GM15510 (cell line): ENCODE data around the gene KIF16B.

Experiments
- POLR2A ChIP-seq: IDR thresholded peaks from 3 replicates; pipeline ENCODE4 v1.6.1; 2011; ENCODE audit warnings: borderline replicate concordance; ENCODE audit not compliant: insufficient read length; ENCODE audit errors: extremely low read depth

KIF16B gene

DNA sequence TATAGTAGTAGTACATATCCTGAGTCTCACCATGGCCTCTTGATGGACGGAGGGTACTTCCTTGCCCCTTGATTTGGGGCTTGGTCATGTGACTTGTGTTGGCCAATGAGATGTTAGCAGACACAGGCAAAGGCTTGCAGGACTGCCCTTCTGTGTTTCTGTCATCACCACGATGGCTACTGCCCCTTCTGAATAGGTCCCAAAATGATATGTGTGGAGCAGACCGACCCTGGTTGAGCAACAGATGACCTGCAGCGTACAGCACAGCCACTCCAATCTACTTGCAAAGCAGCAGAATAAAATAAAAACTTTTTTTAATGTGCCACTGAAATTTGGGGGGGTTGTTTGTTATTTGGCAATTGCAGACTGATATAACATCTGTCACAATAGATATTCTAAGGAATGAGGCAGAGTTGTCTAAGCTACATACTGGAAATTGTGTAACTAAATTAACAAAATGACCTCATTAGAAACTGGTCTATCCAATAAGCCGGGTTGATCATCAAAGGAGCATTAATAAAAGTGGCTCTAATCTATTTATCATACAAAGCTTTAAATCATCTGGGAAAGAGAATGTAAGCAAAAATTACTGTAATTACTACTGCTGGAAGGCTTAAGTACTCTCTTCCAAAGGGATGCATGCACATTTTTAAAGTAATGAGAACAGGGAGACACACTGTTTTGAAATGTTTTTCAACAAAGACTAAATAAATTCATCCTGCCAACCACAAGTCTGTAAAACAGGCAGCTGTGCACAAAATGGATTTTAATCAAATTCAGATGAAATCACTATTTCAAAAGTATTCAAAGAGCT lies 209.5 kb downstream of the KIF16B start:
- no peak for TF ChIP-seq POLR2A

DNA sequence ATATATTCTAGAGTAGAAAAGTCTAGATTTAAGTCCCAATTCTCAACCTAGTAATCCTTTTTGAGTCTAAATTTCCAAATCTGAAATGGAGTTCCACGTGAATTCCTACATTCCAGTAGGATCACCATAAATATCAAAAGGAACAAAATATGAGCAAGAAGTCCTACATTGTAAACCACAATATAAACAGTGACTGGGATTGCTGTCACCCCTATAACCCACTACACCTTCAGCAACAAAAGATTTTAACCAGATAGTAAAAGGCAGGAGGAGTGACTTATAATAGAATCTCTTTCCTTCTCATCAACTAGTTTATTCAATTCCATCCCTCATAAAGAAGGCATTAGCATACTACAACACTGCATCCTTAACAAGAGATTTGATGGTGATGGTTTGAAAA lies 210.6 kb downstream of the KIF16B start:
- no peak for TF ChIP-seq POLR2A

DNA sequence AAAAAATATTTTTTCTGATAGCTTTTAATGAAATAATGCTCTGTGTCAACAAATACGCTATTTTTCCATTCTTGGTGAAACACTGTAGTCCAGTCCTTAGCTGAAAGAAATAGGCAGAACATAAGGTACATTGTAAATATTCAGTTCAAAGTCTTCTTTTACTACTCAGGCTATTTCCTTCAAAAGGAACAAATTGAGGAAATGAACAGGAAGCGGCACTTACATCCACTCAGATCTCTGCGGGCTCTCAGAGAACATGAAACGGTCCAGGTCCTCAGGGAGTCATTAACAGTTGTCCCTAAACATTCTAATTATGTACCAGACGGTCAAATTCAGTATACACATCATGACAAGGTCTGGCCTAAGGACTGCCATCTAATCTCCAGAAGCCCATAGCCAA lies 212.6 kb downstream of the KIF16B start:
- no peak for TF ChIP-seq POLR2A

DNA sequence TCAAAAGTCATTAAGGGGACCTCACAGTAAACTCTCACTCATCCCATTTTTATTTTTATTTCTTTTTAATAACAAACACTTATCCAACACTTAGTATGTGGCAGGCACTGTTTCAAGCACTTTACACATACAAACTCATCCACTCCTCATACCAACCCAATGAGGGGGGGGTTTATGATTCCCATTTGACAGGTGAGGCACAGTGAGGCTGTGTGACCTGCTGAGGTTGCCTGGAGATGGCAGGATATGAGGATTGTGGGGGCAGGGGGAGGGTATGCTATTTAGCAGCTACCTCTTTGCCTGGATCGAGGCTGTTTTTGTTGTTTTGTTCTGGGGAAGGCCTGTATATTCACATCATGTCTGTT lies 219.8 kb downstream of the KIF16B start:
- no peak for TF ChIP-seq POLR2A

DNA sequence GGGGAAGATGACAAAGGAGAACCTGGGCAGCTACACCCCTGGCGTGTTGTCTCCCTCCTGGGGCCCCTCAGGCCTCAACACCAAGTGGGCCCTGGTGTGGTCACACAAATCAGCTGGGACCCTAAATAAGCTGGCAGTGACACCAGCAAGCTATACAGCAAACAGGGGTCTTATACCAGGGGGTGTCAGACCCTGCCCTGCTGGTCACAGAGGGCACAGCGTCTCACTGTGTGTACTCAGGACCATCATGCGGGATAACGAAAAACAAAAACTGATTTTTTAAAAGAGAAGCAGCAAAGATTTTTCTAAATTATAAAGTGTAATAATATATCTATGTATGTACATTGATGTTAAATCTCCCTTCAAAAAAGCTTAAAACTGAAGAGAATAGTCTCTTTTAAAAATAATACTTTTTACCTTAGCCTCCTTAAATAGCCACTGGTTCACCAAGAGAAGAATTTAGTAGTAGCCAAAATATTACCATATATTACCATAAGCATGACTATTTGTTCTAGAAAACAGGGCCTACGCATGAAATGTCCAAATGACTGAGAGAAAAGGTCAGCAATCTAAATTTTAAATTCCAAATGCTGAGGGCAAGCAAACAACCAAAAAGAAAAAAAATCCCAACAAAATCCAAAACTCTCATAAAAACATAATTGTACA lies 220.4 kb downstream of the KIF16B start:
- no peak for TF ChIP-seq POLR2A

DNA sequence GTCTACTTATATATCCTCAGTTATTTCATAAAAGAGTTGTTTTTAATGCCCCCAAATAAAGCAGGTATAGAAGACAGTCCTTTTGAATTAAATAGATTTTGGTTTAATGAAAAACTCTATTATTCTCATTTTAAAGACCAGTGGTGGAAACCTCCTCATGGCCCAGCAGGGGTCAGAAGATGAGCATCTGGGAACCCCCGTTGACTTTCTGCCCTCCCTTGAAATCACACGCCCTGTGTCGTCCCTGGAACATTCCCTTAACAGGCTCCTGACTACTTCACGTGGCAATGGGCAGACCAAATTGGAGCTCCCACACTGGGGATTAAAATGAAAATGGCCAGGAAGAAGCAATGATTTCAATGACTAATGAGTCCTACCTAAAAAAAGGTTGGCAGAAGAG lies 220.9 kb downstream of the KIF16B start:
- TF ChIP-seq POLR2A, result no peak

GRCh38 chr20:16351415-16351814 lies 221.8 kb downstream of the KIF16B start:
- no peak for TF ChIP-seq POLR2A

GRCh38 chr20:16350465-16350864 lies 222.8 kb downstream of the KIF16B start:
- no peak for TF ChIP-seq POLR2A

- no peak for TF ChIP-seq POLR2A
These were observed 223.6 kb downstream of the KIF16B start for GRCh38 chr20:16349523-16350260.

DNA sequence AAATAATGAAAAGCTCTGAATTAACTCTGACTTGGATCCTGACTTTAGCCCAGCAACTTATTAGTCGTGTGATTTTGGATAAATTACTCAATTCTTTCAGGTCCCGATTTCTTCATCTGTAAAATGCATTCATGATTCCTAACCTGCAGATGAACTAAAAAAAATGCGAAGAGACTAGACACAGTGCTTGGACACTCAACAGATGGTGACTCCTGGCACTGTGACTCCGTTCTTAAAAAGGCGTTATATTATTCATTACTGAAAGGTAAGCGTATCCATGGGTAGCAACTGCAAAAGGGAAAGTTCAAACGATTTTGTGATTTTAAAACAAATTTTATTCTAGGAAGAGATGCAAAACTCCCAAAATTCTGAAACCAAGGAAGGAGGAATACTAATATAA lies 226.3 kb downstream of the KIF16B start:
- no peak for TF ChIP-seq POLR2A

DNA sequence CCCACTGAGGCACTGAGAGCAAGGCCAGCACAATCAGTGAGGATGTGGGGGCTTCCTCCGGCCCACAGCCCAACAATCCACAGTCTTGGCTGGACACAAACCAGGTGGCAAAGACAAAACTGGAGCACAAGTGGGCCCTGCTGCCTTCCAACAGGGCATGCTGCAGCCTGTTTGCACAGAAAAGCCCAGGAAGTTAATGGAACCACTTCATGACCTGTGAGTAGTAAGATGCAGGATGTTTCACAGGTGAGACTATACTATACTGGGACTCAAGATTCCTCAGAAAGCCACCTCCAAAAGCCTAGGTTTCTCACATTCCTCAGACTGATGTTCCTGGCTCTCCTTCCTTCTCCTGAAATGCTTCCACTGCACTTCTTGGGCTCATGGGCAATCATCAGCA lies 235.5 kb downstream of the KIF16B start:
- TF ChIP-seq POLR2A, result no peak

GRCh38 chr20:16327606-16328005 lies 245.6 kb downstream of the KIF16B start:
- TF ChIP-seq POLR2A, result no peak

GRCh38 chr20:16321291-16321690 lies 252.0 kb downstream of the KIF16B start:
- no peak for TF ChIP-seq POLR2A

- TF ChIP-seq POLR2A, result no peak
These were observed 255.5 kb downstream of the KIF16B start for GRCh38 chr20:16317445-16318362.
